PFSK-1 (cell line): ENCODE results near the gene SNRNP27.

ENCODE experiments used
- FOXP2 ChIP-seq: optimal IDR thresholded peaks from 2 replicates; pipeline ENCODE3; 2011; ENCODE audit warnings: borderline replicate concordance, control low read depth, inconsistent platforms; ENCODE audit not compliant: insufficient read depth; ENCODE audit errors: extremely low read length, extremely low read depth
- POLR2AphosphoS5 ChIP-seq: IDR thresholded peaks from 2 replicates; pipeline ENCODE4 v1.6.1; 2012; ENCODE audit warnings: low read depth, mild to moderate bottlenecking, control low read depth, low read length, moderate library complexity
- SIN3A ChIP-seq: IDR thresholded peaks from 2 replicates; pipeline ENCODE4 v1.6.1; 2012; ENCODE audit warnings: mild to moderate bottlenecking, low read length, moderate library complexity, borderline replicate concordance; ENCODE audit not compliant: insufficient read depth
- TAF1 ChIP-seq: IDR thresholded peaks from 2 replicates; pipeline ENCODE4 v1.6.1; 2012; ENCODE audit warnings: low read length, control low read depth, borderline replicate concordance; ENCODE audit not compliant: insufficient read depth
- TF ChIP-seq, protein P1 (sequence below), 2 experiments: IDR thresholded peaks; 2 replicates each; pipeline versions ENCODE4 v1.6.1 to v1.8.0; 2011 to 2012; ENCODE audit warnings: low read depth in 2 of 2, low read length in 2 of 2, control low read depth in 1 of 2, inconsistent platforms in 1 of 2, mild to moderate bottlenecking in 1 of 2, moderate library complexity in 1 of 2; ENCODE audit not compliant: insufficient read depth in 1 of 2

SNRNP27 gene

DNA sequence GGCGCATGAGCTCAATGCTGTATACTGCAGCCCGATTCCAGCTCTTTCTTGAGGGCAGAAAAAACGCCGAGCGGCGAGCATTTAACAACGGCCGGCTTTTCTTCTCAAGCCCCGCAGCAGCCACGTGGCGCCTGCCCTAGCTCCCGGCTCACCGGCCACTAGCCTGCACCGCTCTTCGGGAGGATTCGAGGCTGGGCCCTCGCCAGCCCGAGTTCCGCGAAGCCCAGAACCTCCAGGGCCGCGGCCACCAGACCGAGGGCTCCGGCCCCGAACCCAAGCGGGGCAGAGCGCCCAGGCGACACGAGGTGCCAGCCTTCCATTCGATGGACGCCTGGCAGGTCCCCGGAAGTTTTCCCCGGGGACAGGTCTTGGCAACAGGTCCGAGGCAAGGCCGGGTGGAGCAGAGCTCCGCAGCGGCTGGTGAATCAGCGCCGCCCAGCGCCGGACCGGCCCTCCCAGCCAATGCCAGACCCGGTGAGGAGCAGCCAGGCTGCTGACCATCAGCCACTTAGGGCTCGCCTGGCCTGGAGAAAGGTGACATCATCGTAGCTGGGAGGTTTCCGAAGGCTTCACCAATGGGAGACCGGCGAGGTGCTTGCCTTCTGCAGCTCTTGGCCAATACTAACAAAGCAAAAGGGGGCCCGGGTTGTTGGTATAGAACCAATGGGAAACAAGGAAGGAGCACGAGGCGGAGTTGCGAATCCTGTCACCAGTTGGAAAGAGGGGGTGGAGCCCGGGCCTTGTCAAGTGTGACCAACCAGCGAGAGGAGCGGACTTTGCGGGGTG is 20.6 kb downstream of the SNRNP27 start:
- TF ChIP-seq FOXP2 (peak; percentile 83), SIN3A (no peak), POLR2AphosphoS5 (peak; percentile 83), TAF1 (peak; percentile 81; the same call in 1 of the 2 replicates)
- TF ChIP-seq, protein P1, sequence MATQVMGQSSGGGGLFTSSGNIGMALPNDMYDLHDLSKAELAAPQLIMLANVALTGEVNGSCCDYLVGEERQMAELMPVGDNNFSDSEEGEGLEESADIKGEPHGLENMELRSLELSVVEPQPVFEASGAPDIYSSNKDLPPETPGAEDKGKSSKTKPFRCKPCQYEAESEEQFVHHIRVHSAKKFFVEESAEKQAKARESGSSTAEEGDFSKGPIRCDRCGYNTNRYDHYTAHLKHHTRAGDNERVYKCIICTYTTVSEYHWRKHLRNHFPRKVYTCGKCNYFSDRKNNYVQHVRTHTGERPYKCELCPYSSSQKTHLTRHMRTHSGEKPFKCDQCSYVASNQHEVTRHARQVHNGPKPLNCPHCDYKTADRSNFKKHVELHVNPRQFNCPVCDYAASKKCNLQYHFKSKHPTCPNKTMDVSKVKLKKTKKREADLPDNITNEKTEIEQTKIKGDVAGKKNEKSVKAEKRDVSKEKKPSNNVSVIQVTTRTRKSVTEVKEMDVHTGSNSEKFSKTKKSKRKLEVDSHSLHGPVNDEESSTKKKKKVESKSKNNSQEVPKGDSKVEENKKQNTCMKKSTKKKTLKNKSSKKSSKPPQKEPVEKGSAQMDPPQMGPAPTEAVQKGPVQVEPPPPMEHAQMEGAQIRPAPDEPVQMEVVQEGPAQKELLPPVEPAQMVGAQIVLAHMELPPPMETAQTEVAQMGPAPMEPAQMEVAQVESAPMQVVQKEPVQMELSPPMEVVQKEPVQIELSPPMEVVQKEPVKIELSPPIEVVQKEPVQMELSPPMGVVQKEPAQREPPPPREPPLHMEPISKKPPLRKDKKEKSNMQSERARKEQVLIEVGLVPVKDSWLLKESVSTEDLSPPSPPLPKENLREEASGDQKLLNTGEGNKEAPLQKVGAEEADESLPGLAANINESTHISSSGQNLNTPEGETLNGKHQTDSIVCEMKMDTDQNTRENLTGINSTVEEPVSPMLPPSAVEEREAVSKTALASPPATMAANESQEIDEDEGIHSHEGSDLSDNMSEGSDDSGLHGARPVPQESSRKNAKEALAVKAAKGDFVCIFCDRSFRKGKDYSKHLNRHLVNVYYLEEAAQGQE (IDR thresholded peaks at IDR 0.05; ENCODE audit: insufficient read depth in 1 of 2, low read depth in 2 of 2, low read length in 2 of 2) = 0 out of 4 replicates have a peak, but pooled peaks of 1 of the 2 experiments have one; percentile 19

DNA sequence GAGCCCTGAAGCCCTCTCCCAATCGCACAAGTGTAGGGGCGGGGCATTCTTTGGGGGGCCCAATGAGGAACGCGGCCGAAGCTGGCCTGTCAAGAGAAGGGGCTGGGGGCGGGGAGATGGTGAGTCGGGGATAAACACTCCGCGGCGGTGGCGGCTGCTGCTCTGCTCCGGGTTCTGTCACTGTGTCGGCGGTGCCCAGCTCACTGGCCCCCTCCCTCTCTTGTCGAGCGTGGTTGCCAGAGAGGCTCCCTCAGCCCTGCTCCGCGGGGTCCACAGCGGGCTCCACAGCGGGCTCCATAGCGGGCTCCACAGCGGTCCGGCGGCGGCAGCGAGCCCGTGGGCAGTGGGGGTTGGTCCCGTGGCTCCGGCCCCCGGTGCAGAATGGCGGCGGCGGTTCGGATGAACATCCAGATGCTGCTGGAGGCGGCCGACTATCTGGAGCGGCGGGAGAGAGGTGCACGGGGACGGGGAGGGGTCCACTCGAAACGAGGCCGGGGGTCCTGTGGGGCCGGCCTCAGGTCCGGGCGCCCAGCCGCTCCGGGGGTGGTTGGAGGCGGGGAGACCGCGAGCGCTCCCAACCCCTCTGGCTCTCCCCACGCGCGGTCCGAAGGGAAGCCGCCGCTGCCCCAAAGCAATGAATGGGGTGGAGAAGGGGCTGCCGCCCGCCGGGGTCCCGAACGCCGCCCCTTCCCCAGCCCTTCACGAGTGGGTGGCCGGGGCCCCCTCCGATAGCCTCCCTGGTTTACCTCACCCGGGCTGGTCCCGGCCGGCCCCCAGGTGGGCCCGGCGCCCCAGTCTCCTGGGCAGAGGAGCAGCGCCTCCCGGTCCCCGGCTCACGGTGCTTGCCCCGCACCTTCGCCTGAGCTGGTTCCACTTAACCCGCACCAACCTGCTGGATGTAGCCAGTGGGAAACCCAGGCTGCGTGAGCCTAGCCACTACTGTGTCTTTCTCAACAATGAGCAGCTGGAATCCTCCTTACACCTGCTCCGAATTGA is 21.5 kb downstream of the SNRNP27 start, which contains the start of gene MXD1:
Gene MXD1 (plus strand): TSS at position 160 of the 996 bp plus-strand sequence. CDS start 222 bp downstream, at position 382.
- peak; percentile 51; the same call in 1 of the 2 replicates for TF ChIP-seq POLR2AphosphoS5
- TF ChIP-seq, protein P1 (IDR thresholded peaks at IDR 0.05; ENCODE audit: insufficient read depth in 1 of 2, low read depth in 2 of 2, low read length in 2 of 2) = no peak
- TF ChIP-seq FOXP2 = peak; percentile 42
- TF ChIP-seq TAF1 = peak; percentile 68; the same call in 1 of the 2 replicates
- TF ChIP-seq SIN3A = 0 out of 2 replicates have a peak, but pooled peaks have one; percentile 80

DNA sequence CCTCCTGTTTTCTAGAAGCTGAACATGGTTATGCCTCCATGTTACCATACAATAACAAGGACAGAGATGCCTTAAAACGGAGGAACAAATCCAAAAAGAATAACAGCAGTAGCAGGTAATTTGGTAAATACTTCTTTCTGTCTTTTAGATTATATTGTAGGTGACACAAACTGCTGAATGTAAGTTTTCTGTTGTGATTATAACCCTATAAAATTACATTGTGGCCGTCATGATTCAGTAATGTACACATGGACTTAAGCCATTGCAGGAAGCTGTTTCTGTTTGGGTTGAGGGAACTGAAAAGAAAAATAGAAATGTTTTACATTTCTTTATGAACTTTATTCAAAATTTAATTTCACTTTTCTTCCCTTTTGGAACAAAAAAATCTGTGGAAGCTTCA is 22.4 kb downstream of the SNRNP27 start:
- no peak for TF ChIP-seq SIN3A
- no peak for TF ChIP-seq FOXP2
- TF ChIP-seq POLR2AphosphoS5 = no peak
- no peak for TF ChIP-seq TAF1
- TF ChIP-seq, protein P1 (IDR thresholded peaks at IDR 0.05; ENCODE audit: insufficient read depth in 1 of 2, low read depth in 2 of 2, low read length in 2 of 2) = no peak

DNA sequence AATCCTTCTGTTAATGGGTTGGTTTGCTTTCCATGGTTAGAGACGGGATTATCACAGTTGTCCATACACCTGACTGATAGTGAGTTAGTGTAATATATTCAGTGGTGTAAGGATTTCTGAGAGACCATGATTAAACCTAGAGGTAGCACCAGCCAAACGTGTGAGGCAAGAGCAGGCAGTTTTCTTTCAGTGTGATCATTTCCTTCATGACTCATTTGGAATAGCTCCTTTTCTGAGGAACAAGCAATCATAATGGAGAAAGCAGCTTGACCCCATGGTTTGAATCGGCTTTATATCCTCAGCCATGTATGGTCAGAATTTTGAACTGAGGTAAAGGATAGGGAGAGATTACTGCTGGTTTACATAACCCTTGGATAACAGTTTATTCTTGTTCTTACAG is 24.1 kb downstream of the SNRNP27 start:
- TF ChIP-seq, protein P1 (IDR thresholded peaks at IDR 0.05; ENCODE audit: insufficient read depth in 1 of 2, low read depth in 2 of 2, low read length in 2 of 2) = no peak
- no peak for TF ChIP-seq SIN3A
